Omental fat pad (tissue), 4 donors: Measurements from ENCODE around the gene DSP. TPM values are rescaled to one million over a fixed set of nuclear protein-coding genes. Genes with fewer than 3 reads are reported as not detected.

Source experiments
- ATAC-seq: fragments of 150-250 bp; one replicate; pipeline ENCODE4 v1.9.1; 2016; ENCODE audit warnings: mild to moderate bottlenecking, moderate library complexity; ENCODE audit not compliant: low FRiP score
- DNase-seq: peaks from one replicate; pipeline ENCODE4 v3.0.0-alpha.2; 2019; ENCODE audit warnings: low spot score
- total RNA-seq, 4 donors: library from RNA; depleted of rRNA; stranded (reverse); fragments of >200 nt; gene quantifications; one replicate each; pipeline ENCODE4 v1.1.0, GENCODE V29; 2016
- TF ChIP-seq, protein P1 (sequence below), 3 donors: fragments of 450-650 bp; IDR thresholded peaks; one replicate each; pipeline ENCODE4 v1.5.1; 2016 to 2017; ENCODE audit warnings: antibody characterized with exemption in 3 of 3, mild to moderate bottlenecking in 3 of 3, moderate library complexity in 2 of 3

DSP gene
- total RNA-seq, 4 donors from 2014 or later = 6.6 to 47.9 (median 25.5) TPM

DNA sequence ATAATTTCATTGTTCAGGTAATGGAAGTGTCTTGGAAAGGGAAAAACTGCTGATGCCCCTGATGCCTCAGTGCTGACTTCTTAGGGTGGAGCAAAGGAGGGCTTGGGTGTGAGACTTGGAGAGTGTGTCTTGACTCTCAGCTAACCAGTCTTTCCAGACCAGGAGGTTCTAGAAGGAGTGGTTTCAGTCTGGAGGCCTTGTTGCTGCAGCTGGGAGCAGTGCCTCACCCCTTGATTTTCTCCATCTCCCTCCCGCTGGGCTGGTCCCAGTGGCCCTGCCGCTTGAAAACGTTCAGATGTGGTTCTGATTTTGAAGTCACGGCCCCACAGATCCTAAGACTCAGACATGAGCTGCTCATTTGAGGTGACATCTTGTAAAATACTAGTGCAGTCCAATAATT, 5.4 kb downstream of the DSP start:
- DNase-seq = no peak
- TF ChIP-seq, protein P1, sequence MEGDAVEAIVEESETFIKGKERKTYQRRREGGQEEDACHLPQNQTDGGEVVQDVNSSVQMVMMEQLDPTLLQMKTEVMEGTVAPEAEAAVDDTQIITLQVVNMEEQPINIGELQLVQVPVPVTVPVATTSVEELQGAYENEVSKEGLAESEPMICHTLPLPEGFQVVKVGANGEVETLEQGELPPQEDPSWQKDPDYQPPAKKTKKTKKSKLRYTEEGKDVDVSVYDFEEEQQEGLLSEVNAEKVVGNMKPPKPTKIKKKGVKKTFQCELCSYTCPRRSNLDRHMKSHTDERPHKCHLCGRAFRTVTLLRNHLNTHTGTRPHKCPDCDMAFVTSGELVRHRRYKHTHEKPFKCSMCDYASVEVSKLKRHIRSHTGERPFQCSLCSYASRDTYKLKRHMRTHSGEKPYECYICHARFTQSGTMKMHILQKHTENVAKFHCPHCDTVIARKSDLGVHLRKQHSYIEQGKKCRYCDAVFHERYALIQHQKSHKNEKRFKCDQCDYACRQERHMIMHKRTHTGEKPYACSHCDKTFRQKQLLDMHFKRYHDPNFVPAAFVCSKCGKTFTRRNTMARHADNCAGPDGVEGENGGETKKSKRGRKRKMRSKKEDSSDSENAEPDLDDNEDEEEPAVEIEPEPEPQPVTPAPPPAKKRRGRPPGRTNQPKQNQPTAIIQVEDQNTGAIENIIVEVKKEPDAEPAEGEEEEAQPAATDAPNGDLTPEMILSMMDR (IDR thresholded peaks at IDR 0.05) = no peak
- ATAC-seq = no peak

DNA sequence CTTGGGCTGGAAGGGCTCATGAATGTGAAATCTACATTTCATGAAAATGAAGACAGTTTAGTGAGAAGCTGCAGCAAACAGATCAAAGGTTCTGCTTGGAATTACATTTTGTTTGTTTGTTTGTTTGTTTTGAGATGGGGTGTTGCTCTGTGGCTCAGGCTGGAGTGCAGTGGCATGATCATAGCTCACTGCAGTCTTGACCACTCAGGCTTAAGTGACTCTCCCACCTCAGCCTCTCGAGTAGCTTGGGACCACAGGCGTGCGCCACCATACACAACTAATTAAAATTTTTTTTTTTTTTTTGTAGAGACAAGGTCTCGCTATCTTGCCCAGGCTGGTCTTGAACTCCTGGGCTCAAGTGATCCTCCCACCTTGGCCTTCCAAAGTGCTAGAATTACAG, 5.8 kb downstream of the DSP start:
- ATAC-seq = no peak
- TF ChIP-seq, protein P1 (IDR thresholded peaks at IDR 0.05) = no peak
- DNase-seq = no peak

DNA sequence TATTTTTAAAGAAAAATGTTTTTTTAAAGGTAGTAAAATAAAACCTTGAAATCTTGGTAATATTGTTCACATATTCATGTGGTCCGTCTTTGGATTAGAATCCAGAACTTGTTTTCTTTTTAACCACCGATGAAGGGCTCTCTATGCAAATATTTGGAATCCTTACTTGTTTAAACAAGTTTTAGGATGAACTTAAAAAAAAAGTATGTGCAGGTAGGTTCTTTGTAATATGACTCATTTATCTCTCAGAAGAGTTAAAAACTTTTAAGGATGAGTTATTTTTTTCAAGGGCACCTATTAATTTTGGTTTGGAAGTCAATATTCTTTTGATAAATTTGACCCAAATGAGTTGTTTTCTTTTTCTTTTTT, 8.9 kb downstream of the DSP start:
- no peak for DNase-seq
- TF ChIP-seq, protein P1 (IDR thresholded peaks at IDR 0.05) = no peak
- no peak for ATAC-seq

DNA sequence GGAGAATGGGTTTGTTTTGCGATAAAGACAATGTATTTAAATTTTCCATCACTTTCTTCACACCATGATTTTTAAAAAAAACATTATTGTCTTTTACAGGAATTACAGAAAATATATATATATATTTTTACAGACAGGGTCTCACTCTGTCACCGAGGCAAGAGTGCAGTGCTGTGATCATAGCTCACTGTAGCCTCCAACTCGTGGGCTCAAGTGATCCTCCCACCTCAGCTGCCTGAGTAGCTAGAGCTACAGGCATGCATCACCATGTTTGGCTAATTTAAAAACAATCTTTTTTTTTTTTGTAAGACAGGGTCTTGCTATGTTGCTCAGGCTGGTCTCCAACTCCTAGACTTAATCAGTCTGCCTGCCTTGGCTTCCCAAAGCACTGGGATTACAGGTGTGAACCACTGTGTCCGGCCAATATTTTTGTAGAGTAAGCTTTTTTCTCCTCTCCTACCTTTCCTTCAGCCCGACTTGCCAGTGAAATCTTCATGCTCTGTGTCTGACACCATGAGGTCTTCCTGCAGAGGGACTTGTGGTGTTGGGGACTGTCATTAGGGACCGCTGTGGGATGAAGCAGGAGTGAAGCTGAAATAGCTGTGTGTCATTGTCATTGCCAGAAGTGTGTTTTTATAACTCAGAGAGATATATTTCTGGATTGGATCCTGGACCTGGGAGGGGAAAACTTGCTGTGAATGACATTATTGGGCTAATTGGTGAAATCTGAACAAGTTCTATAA, 13.2 kb downstream of the DSP start:
- TF ChIP-seq, protein P1 (IDR thresholded peaks at IDR 0.05) = no peak
- ATAC-seq = no peak
- DNase-seq = no peak

DNA sequence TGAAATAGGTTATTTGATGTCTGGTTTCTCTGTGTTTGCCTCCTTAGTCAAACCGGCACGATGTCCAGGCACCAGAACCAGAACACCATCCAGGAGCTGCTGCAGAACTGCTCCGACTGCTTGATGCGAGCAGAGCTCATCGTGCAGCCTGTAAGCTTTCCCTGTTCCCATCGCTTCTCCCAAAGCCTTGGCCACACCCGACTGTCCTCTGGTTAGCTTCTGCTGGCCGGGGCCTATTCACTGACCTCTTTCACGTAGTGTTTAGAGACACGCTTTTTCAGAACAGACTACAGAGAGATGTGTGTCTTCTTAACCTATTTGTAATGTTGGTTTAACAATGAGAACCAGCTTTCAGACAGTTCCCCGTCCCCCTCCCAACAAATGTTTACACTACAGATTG, 14.2 kb downstream of the DSP start:
- ATAC-seq = no peak
- TF ChIP-seq, protein P1 (IDR thresholded peaks at IDR 0.05) = no peak
- no peak for DNase-seq

DNA sequence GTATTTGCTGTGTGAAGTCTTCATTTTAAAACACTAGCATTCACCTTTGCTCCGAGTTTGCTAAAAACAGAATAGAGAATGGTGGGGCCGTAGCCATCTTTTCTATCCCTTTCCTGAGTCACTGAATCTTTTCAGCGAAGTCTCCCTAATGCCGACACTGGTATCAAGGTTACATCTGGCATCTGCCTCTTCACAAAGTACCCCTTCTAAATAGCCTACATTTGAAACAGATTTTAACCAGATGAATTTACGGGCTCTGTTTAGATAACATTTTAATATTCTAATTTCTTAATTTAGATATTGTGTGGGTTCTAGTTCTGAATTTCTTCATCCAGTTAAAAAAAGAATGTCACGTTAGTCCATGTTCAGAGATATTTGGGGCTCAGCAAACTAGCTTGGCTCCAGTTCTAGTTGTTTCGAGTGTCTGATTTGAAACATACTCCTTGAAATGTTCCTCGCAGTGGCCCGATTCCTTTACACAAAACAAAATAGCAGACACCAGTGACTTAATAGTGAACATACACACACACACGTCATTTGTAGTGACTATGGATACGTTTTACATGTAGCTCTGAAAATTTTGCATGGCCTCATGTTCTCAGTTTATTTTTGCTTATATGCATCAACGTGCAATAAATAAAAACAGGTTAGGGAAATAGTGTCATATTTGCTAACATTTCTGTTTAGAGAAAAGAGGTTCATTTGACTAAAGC, 15.1 kb downstream of the DSP start:
- TF ChIP-seq, protein P1 (IDR thresholded peaks at IDR 0.05) = no peak
- DNase-seq (no peak), ATAC-seq (no peak)

DNA sequence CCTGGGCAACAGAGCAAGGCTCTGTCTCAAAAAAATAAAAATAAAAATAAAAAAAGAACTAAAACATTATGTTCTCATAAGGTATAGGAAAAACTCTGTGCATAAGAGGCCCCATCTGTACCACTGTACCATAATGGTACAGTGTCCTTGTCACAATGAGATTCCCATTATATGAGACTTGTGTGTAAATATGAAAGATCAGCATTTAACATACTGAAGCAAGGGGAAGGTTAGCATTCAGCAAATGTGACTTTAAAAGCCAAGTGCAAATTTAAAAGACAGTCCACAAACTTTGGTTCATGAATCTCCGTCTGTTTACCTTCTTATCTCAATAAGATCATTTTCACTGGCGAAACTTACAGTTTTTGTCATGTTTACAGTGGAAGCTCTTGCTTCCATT, 16.2 kb downstream of the DSP start:
- no peak for ATAC-seq
- no peak for DNase-seq
- TF ChIP-seq, protein P1 (IDR thresholded peaks at IDR 0.05) = no peak
